HG03139 (cell line): Measurements from ENCODE around the gene TGFBR2.

Experiments used
- ATAC-seq: cut with Tn5 transposase; IDR thresholded peaks from one replicate; pipeline ENCODE4 v1.9.1; 2021; ENCODE audit not compliant: unreplicated experiment

Gene TGFBR2

GRCh38 chr3:30606301-30607031, at the start of gene TGFBR2:
TGFBR2 (plus strand) TSS chr3:30606601; CDS start chr3:30606884, 283 bp downstream.
- ATAC-seq = peak; percentile 82

- no peak for ATAC-seq
These were observed 48.6 kb upstream of the TGFBR2 start for GRCh38 chr3:30557746-30558303.

- no peak for ATAC-seq
These were observed 42.4 kb upstream of the TGFBR2 start for GRCh38 chr3:30563956-30564355.

GRCh38 chr3:30567139-30567753, 39.2 kb upstream of the TGFBR2 start:
- ATAC-seq = no peak

GRCh38 chr3:30576946-30577345, 29.5 kb upstream of the TGFBR2 start:
- ATAC-seq = no peak

GRCh38 chr3:30577788-30578187, 28.6 kb upstream of the TGFBR2 start:
- ATAC-seq = peak; percentile 82

- ATAC-seq = no peak
These were observed 27.9 kb upstream of the TGFBR2 start for GRCh38 chr3:30578479-30578878.

GRCh38 chr3:30578986-30579579, 27.3 kb upstream of the TGFBR2 start:
- no peak for ATAC-seq

GRCh38 chr3:30581067-30581585, 25.3 kb upstream of the TGFBR2 start:
- ATAC-seq = no peak

- no peak for ATAC-seq
These were observed 24.4 kb upstream of the TGFBR2 start for GRCh38 chr3:30581982-30582381.

- ATAC-seq = no peak
These were observed 22.4 kb upstream of the TGFBR2 start for GRCh38 chr3:30583973-30584372.

GRCh38 chr3:30585654-30586053, 20.7 kb upstream of the TGFBR2 start:
- ATAC-seq = no peak

- ATAC-seq = no peak
These were observed 20.1 kb upstream of the TGFBR2 start for GRCh38 chr3:30586096-30586805.

- no peak for ATAC-seq
These were observed 19.5 kb upstream of the TGFBR2 start for GRCh38 chr3:30586806-30587486.

GRCh38 chr3:30587904-30588303, 18.5 kb upstream of the TGFBR2 start:
- ATAC-seq = no peak

- ATAC-seq = no peak
These were observed 10.2 kb upstream of the TGFBR2 start for GRCh38 chr3:30596152-30596551.

- no peak for ATAC-seq
These were observed 9.2 kb upstream of the TGFBR2 start for GRCh38 chr3:30597131-30597768.

GRCh38 chr3:30597769-30598134, 8.6 kb upstream of the TGFBR2 start:
- ATAC-seq = no peak

GRCh38 chr3:30598668-30599545, 7.5 kb upstream of the TGFBR2 start:
- ATAC-seq = no peak
